GM18508 (cell line): ENCODE data around the gene OR4E2.
"Not testable (repeated sequence)": the region's sequence is repeated elsewhere in the genome, so short reads cannot be mapped to it uniquely, and the experiment has no call there.

Source experiments
- ATAC-seq: cut with Tn5 transposase; IDR thresholded peaks from one replicate; pipeline ENCODE4 v1.9.1; 2021; ENCODE audit warnings: moderate number of reproducible peaks; ENCODE audit not compliant: insufficient read depth, unreplicated experiment

Gene OR4E2

DNA sequence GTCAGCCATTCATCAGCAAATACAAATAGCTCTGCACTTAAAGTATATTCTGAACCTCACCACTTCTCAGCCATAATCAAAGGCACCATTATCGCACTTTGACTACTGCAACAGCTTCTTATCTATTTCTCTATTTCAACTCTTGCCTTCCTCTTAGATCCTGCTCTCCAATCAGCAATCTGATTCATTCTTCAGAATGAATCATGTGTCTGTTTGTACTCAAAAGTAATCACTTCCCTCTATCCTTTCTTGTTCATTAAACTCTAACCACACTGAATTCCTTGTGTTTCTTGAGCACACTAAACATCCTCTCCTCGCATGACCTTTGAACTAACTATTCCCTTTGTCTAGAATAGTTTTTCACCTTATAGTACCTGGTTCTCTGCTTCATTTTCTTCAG lies 32.8 kb downstream of the OR4E2 start:
- no peak for ATAC-seq

DNA sequence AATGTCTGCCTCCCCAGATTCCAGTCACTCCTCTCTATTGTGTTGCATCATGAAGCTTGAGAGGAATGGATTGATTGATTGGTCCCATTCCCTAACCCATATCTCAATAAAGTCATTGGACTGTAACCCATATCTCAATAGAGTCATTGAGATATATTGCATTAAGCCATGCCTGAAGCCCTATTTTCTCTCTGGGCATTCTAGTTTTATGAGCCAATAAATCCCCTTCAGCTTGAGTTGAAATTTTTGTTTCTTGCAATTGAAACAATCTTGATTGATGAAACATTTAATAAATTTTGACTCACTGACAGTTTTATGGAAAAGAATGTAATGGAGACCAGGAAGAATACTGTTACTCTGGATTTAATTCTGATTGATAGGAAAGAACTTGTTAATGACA lies 40.8 kb downstream of the OR4E2 start:
- no peak for ATAC-seq

DNA sequence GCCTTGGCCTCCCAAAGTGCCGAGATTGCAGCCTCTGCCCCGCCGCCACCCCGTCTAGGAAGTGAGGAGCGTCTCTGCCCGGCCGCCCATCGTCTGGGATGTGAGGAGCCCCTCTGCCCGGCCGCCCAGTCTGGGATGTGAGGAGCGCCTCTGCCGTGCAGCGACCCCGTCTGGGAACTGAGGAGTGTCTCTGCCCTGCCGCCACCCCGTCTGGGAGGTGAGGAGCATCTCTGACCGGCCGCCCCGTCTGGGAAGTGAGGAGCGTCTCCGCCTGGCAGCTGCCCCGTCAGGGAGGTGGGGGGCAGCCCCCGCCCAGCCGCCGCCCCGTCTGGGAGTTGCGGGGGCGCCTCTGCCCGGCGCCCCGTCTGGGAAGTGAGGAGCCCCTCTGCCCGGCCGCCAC lies 44.0 kb downstream of the OR4E2 start:
- not testable (repeated sequence) for ATAC-seq

DNA sequence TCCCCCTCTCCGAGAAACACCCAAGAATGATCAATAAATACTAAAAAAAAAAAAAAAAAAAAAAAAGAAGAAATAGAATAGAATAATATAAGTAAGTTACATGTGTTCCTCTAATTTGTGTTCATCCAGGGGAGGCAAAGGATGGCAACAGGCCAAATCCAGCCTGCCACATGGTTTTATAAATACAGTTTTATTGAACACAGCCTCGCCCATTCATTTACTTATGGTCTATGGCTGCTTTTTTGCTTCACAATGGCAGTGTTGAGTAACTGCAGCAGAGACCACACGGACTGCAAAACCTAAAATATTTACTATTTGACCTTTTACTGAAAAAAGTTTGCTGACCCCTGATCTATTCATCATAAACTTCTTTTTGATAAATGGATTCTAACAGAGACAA lies 44.9 kb downstream of the OR4E2 start:
- ATAC-seq, result not testable (repeated sequence)

DNA sequence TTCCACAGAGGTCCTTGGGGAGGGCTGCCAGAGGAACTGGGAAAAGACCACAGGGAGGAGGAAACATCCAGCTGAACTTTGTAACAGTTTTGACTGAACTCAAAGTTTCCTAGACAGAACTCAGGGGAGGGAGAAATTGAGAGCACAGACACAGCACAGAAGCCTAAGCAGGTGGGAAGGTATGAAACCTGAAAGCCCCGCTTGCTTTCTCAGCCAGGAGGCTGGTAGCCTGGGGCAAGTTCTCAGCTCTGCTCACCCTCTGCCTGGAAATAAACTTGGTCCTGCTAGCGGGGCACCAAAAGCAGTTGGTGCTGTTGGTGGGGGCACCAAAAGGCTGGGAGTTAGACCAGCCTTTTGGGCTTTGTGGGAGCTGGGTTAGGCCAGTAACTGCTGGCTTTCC lies 45.9 kb downstream of the OR4E2 start:
- no peak for ATAC-seq

DNA sequence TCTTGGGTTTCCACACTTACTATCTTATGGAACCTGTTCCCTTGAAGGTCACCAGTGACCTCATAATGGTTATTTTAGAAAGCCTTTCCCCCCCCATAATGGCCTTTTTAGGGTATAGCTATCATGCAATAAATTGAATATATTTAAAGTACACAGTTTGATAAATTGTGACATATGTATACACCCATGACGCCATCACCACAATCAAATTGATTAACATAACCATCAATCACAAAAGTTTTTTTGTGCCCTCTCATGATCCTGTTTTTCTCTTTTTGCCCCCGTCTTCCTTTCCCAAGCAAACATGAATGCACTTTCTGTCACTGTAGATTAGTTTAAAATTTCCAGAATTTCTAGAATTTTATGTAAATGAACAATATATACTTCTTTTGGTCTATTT lies 48.7 kb downstream of the OR4E2 start:
- no peak for ATAC-seq

- ATAC-seq, result no peak
These were observed 50.0 kb downstream of the OR4E2 start for GRCh38 chr14:21703357-21704326.

DNA sequence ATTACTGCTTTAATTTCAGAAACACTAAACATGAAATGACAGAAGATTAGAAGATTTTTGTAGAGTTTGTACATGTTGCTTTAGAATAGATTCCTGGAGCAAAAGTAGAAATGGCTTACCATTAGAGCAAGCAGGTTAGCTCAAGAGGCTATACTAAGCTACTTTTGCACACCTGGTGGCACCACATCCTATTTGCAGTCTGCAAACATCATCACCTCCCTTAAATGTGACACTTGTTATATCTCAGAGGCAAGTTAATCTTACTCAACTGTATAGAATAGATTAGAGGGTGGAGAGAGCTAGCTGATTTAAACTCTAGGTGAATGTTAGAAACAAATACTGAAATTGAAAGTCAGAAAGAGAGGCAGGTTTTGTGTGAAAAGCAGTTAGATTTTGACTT lies 50.7 kb downstream of the OR4E2 start:
- no peak for ATAC-seq

GRCh38 chr14:21711360-21711961 lies 57.8 kb downstream of the OR4E2 start:
- ATAC-seq, result no peak

DNA sequence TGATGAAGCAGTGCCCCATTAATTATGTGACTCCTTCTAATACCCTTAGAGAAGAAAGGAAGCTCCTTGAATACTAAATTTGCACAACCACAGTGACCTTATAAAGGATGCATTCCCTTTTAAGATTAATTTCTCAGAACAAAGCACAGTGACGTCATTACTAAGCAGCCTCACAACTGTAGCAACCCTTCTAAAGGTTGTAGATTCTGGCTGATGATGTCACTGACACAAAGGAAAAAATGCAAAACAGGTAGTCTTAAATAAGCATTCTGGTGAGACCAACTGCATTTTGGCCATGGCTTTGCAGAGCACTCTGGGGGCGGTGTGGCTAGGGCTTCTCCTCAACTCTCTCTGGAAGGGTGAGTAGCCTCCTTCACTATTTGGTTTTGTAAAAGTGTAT lies 58.4 kb downstream of the OR4E2 start:
- no peak for ATAC-seq

- ATAC-seq, result no peak
These were observed 60.8 kb downstream of the OR4E2 start for GRCh38 chr14:21714318-21714929.
